Cardiac muscle cell (in vitro differentiated cells and primary cell): ENCODE measurements around the gene XPNPEP2. TPM values are rescaled to one million over a fixed set of nuclear protein-coding genes. Genes with fewer than 3 reads are reported as not detected.

ENCODE experiments used
- DNase-seq, 2 donors: peaks; one replicate each; pipeline versions ENCODE4 v3.0.0 to v3.0.0-alpha.2; 2010 to 2017; ENCODE audit warnings: low read depth in 1 of 2, low spot score in 1 of 2
- H3K27ac ChIP-seq: fragments of 200-600 bp; sonication (generic); 2 replicates; pipeline ENCODE4 v1.5.1; 2016
- H3K27me3 ChIP-seq: fragments of 200-600 bp; sonication (generic); 2 replicates; pipeline ENCODE4 v1.6.0; 2016; ENCODE audit warnings: control low read depth
- H3K36me3 ChIP-seq: fragments of 200-600 bp; sonication (generic); 2 replicates; pipeline ENCODE4 v1.5.1; 2016; ENCODE audit warnings: control low read depth
- H3K4me1 ChIP-seq: fragments of 200-600 bp; sonication (generic); 2 replicates; pipeline ENCODE4 v1.8.1; 2017; ENCODE audit warnings: low read depth, mild to moderate bottlenecking, mixed run types
- H3K4me3 ChIP-seq: fragments of 200-600 bp; sonication (generic); 2 replicates; pipeline ENCODE4 v1.5.1; 2016; ENCODE audit warnings: mild to moderate bottlenecking
- H3K9me3 ChIP-seq: fragments of 200-600 bp; sonication (generic); 2 replicates; pipeline ENCODE4 v1.5.1; 2017; ENCODE audit warnings: low read depth, mild to moderate bottlenecking, control low read depth
- polyA plus RNA-seq: library from polyadenylated mRNA; unstranded; fragments of >200 nt; fragmentation: Nextera tagmentation; extraction: Ambion mirVana; gene quantifications from 2 replicates; pipeline ENCODE4 v1.2.1, GENCODE V29; 2016
- total RNA-seq: library from RNA; depleted of rRNA; stranded (reverse); fragments of >200 nt; gene quantifications from 2 replicates; pipeline ENCODE4 v1.2.3, GENCODE V29; 2016
- TF ChIP-seq, protein P1 (sequence below): IDR thresholded peaks from 2 replicates; pipeline ENCODE4 v1.5.1; 2012; ENCODE audit warnings: low read depth, mild to moderate bottlenecking, low read length

XPNPEP2 gene
- total and polyA plus RNA-seq, 2 experiments from 2014 or later: not detected

DNA sequence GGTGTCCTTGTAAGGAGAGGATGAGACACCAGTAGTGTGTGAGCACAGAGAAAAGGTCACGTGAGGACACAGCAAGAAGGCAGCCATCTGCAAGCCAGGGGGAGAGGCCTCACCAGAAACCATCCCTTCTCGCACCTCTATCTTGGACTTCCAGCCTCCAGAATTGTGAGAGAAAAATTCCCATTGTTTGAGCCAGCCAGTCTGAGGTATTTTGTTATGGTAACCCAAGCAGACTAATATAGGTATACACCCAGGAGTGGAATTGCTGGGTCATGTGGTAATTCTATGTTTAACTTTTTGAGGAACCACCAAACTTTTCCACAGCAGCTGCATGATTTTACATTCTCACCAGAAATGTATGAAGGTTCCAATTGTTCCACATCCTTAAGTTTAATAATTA lies 79.3 kb downstream of the XPNPEP2 start:
- Histone ChIP-seq H3K27me3 (no peaks in the 10 kb centered on the region), H3K36me3 (no peaks in the 10 kb centered on the region), H3K27ac (no peak overlapping the region), H3K4me3 (no peak overlapping the region), H3K9me3 (no peaks in the 10 kb centered on the region), H3K4me1 (no peaks in the 10 kb centered on the region)
- DNase-seq: no peak
- TF ChIP-seq, protein P1, sequence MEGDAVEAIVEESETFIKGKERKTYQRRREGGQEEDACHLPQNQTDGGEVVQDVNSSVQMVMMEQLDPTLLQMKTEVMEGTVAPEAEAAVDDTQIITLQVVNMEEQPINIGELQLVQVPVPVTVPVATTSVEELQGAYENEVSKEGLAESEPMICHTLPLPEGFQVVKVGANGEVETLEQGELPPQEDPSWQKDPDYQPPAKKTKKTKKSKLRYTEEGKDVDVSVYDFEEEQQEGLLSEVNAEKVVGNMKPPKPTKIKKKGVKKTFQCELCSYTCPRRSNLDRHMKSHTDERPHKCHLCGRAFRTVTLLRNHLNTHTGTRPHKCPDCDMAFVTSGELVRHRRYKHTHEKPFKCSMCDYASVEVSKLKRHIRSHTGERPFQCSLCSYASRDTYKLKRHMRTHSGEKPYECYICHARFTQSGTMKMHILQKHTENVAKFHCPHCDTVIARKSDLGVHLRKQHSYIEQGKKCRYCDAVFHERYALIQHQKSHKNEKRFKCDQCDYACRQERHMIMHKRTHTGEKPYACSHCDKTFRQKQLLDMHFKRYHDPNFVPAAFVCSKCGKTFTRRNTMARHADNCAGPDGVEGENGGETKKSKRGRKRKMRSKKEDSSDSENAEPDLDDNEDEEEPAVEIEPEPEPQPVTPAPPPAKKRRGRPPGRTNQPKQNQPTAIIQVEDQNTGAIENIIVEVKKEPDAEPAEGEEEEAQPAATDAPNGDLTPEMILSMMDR: no peak

Other genes with a start within 250 kb of the XPNPEP2 start
- gene SMARCA1, start 215.5 kb upstream of the XPNPEP2 start, total RNA-seq: 93.9 and 142 TPM in 2 replicates
- gene SMARCA1, start 215.5 kb upstream of the XPNPEP2 start, polyA plus RNA-seq: 83.6 and 130 TPM in 2 replicates
- gene OCRL, start 198.7 kb upstream of the XPNPEP2 start, total RNA-seq: 8.4 and 15.3 TPM in 2 replicates
- 6.3 and 10.7 TPM in 2 replicates for gene OCRL, start 198.7 kb upstream of the XPNPEP2 start, polyA plus RNA-seq
- 0.45 and 0.88 TPM in 2 replicates for gene APLN, start 84.0 kb upstream of the XPNPEP2 start, total RNA-seq
- gene APLN, start 84.0 kb upstream of the XPNPEP2 start, polyA plus RNA-seq: 1.1 TPM in 1 of 2 replicates, not detected in the other
- not detected in 2 replicates for gene SASH3, start 41.0 kb downstream of the XPNPEP2 start, total RNA-seq
- 0.13 and 0.21 TPM in 2 replicates for gene SASH3, start 41.0 kb downstream of the XPNPEP2 start, polyA plus RNA-seq
- gene ZDHHC9, start 104.9 kb downstream of the XPNPEP2 start, total RNA-seq: 9.9 and 12.9 TPM in 2 replicates
- 15.5 and 15.6 TPM in 2 replicates for gene ZDHHC9, start 104.9 kb downstream of the XPNPEP2 start, polyA plus RNA-seq
- 7.4 and 11.8 TPM in 2 replicates for gene UTP14A, start 167.2 kb downstream of the XPNPEP2 start, total RNA-seq
- 4.7 and 7.8 TPM in 2 replicates for gene UTP14A, start 167.2 kb downstream of the XPNPEP2 start, polyA plus RNA-seq
- gene BCORL1, start 243.7 kb downstream of the XPNPEP2 start, total RNA-seq: 3.9 and 10.7 TPM in 2 replicates
- gene BCORL1, start 243.7 kb downstream of the XPNPEP2 start, polyA plus RNA-seq: 8.7 and 13.6 TPM in 2 replicates